Measurements from ENCODE around the gene BCKDHA.

DNA sequence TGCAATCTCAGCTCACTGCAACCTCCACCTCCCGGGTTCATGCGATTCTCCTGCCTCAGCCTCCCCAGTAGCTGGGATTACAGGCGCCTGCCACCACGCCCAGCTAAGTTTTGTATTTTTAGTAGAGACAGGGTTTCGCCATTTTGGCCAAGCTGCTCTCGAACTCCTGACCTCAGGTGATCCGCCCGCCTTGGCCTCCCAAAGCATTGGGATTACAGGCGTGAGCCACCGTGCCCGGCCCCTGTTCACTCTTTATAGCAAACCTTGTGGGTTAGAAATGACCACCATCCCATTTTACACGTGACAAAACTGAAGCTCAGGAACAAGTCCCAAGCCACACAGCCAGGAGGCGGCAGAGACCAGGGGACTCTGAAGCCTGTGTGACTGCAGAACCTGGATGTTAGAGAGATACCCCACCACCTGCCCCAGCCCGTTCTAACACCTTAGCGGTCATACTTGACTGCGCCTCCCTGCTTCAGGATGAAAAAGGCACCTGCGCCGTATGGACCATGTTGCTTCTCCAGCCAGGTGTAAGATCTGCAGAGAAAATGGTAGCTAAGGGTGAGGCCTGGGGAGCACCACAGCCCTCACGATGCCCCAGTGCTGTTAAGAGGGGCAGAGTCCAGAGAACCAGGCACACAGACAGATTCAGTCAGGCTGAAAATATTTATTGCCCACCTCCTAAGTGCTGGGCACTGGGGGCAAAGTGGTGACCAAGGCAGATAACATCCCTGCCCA lies 38.5 kb downstream of the BCKDHA start:
- TF ChIP-seq, protein P1, sequence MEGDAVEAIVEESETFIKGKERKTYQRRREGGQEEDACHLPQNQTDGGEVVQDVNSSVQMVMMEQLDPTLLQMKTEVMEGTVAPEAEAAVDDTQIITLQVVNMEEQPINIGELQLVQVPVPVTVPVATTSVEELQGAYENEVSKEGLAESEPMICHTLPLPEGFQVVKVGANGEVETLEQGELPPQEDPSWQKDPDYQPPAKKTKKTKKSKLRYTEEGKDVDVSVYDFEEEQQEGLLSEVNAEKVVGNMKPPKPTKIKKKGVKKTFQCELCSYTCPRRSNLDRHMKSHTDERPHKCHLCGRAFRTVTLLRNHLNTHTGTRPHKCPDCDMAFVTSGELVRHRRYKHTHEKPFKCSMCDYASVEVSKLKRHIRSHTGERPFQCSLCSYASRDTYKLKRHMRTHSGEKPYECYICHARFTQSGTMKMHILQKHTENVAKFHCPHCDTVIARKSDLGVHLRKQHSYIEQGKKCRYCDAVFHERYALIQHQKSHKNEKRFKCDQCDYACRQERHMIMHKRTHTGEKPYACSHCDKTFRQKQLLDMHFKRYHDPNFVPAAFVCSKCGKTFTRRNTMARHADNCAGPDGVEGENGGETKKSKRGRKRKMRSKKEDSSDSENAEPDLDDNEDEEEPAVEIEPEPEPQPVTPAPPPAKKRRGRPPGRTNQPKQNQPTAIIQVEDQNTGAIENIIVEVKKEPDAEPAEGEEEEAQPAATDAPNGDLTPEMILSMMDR (IDR thresholded peaks at IDR 0.05): no peak
- TF ChIP-seq EP300 (IDR thresholded peaks at IDR 0.05): no peak
